Measurements from ENCODE around the gene PEX6.

The PEX6 gene

GRCh38 chr6:42933205-42933604 lies 45.8 kb downstream of the PEX6 start:
- DNase-seq (ENCODE audit: low spot score) = no peak

- DNase-seq (ENCODE audit: low spot score) = no peak
Observed at GRCh38 chr6:42932412-42932811, 46.6 kb downstream of the PEX6 start.

- peak; percentile 22 for DNase-seq (ENCODE audit: low spot score)
Observed at GRCh38 chr6:42929821-42930360, 49.1 kb downstream of the PEX6 start.

GRCh38 chr6:42928986-42929820 lies 49.8 kb downstream of the PEX6 start, which contains the start of gene CNPY3:
Gene CNPY3 (plus strand): TSS chr6:42929480. CDS start chr6:42929571, 91 bp downstream.
- DNase-seq (ENCODE audit: low spot score) = peak; percentile 95

GRCh38 chr6:42925248-42925857 lies 53.6 kb downstream of the PEX6 start:
- DNase-seq (ENCODE audit: low spot score) = no peak

GRCh38 chr6:42923666-42924065 lies 55.3 kb downstream of the PEX6 start:
- DNase-seq (ENCODE audit: low spot score) = peak; percentile 46

- DNase-seq (ENCODE audit: low spot score) = no peak
Observed at GRCh38 chr6:42921801-42922200, 57.2 kb downstream of the PEX6 start.

- DNase-seq (ENCODE audit: low spot score) = no peak
Observed at GRCh38 chr6:42916288-42916687, 62.7 kb downstream of the PEX6 start.

- DNase-seq (ENCODE audit: low spot score) = no peak
Observed at GRCh38 chr6:42915732-42916131, 63.2 kb downstream of the PEX6 start, which contains the start of gene PTCRA. Gene PTCRA (plus strand): TSS chr6:42916053. CDS start chr6:42916070, 17 bp downstream.

GRCh38 chr6:42914546-42914945 lies 64.4 kb downstream of the PEX6 start:
- DNase-seq (ENCODE audit: low spot score) = no peak
